H9 (cell line): ENCODE measurements around the gene UBE2L3. TPM values are rescaled to one million over a fixed set of nuclear protein-coding genes. Genes with fewer than 3 reads are reported as not detected.

Source experiments
- DNase-seq: peaks from one replicate; pipeline ENCODE4 v3.0.0-alpha.2; 2017
- H2AFZ ChIP-seq: one replicate; pipeline ENCODE4 v1.6.1; 2013; ENCODE audit warnings: mild to moderate bottlenecking, low read length, control low read depth, moderate library complexity
- H2AK5ac ChIP-seq: 2 replicates; pipeline ENCODE4 v1.6.1; 2013; ENCODE audit warnings: low read length, control low read depth, mixed read lengths; ENCODE audit not compliant: insufficient read length
- H2BK120ac ChIP-seq: one replicate; pipeline ENCODE4 v1.6.1; 2013; ENCODE audit warnings: low read depth, mild to moderate bottlenecking, low read length, control low read depth, inconsistent platforms; ENCODE audit not compliant: poor library complexity, severe bottlenecking
- H2BK12ac ChIP-seq: 2 replicates; pipeline ENCODE4 v1.6.1; 2013; ENCODE audit warnings: low read length, control low read depth, mixed read lengths, low read depth; ENCODE audit not compliant: insufficient read length
- H2BK15ac ChIP-seq: 2 replicates; pipeline ENCODE4 v1.6.1; 2013; ENCODE audit warnings: low read depth, low read length, control low read depth
- H2BK20ac ChIP-seq: one replicate; pipeline ENCODE4 v1.6.1; 2013; ENCODE audit warnings: low read depth, mild to moderate bottlenecking, low read length, control low read depth, inconsistent platforms; ENCODE audit not compliant: poor library complexity, severe bottlenecking
- H2BK5ac ChIP-seq: 2 replicates; pipeline ENCODE4 v1.6.1; 2013; ENCODE audit warnings: low read length, control low read depth, mixed read lengths; ENCODE audit not compliant: insufficient read length
- H3K14ac ChIP-seq: 2 replicates; pipeline ENCODE4 v1.6.1; 2013; ENCODE audit warnings: low read length, control low read depth; ENCODE audit not compliant: insufficient read depth
- H3K18ac ChIP-seq: 2 replicates; pipeline ENCODE4 v1.6.1; 2013; ENCODE audit warnings: low read depth, mild to moderate bottlenecking, mixed read lengths, low read length, control low read depth; ENCODE audit not compliant: insufficient read length
- H3K23ac ChIP-seq: 2 replicates; pipeline ENCODE4 v1.6.1; 2013; ENCODE audit warnings: low read length, control low read depth, mixed read lengths, low read depth; ENCODE audit not compliant: insufficient read length
- H3K23me2 ChIP-seq: 2 replicates; pipeline ENCODE4 v1.6.1; 2013; ENCODE audit warnings: low read depth, mild to moderate bottlenecking, mixed read lengths, low read length, control low read depth; ENCODE audit not compliant: insufficient read length, poor library complexity, severe bottlenecking
- H3K27ac ChIP-seq: 2 replicates; pipeline ENCODE4 v1.5.1; 2013; ENCODE audit warnings: low read length, control low read depth, mixed read lengths, low read depth; ENCODE audit not compliant: insufficient read length
- H3K27me3 ChIP-seq: 2 replicates; pipeline ENCODE4 v1.6.1; 2013; ENCODE audit warnings: low read length, control low read depth, inconsistent platforms; ENCODE audit not compliant: insufficient read depth
- H3K4ac ChIP-seq: 2 replicates; pipeline ENCODE4 v1.6.1; 2013; ENCODE audit warnings: low read depth, mild to moderate bottlenecking, control low read depth, inconsistent platforms, low read length, moderate library complexity
- H3K4me1 ChIP-seq: 2 replicates; pipeline ENCODE4 v1.6.1; 2013; ENCODE audit warnings: low read length, control low read depth, inconsistent platforms; ENCODE audit not compliant: insufficient read depth
- H3K4me2 ChIP-seq: 2 replicates; pipeline ENCODE4 v1.6.1; 2013; ENCODE audit warnings: low read length, control low read depth, mixed read lengths; ENCODE audit not compliant: insufficient read length, insufficient read depth
- H3K56ac ChIP-seq: 2 replicates; pipeline ENCODE4 v1.6.1; 2013; ENCODE audit warnings: low read depth, mild to moderate bottlenecking, mixed read lengths, low read length, control low read depth; ENCODE audit not compliant: insufficient read length
- H3K79me1 ChIP-seq: 2 replicates; pipeline ENCODE4 v1.6.1; 2013; ENCODE audit warnings: low read depth, mild to moderate bottlenecking, moderate library complexity, low read length, control low read depth, inconsistent platforms; ENCODE audit not compliant: insufficient read depth, poor library complexity, severe bottlenecking
- H3K79me2 ChIP-seq: 2 replicates; pipeline ENCODE4 v1.6.1; 2013; ENCODE audit warnings: low read length, control low read depth, inconsistent platforms; ENCODE audit not compliant: insufficient read depth
- H3K9ac ChIP-seq: 2 replicates; pipeline ENCODE4 v1.6.1; 2013; ENCODE audit warnings: low read length, control low read depth, mixed read lengths; ENCODE audit not compliant: insufficient read length; ENCODE audit errors: extremely low read depth
- H3K9me3 ChIP-seq: one replicate; pipeline ENCODE4 v1.6.1; 2013; ENCODE audit warnings: low read depth, low read length, inconsistent platforms; ENCODE audit not compliant: control insufficient read depth
- H3T11ph ChIP-seq: one replicate; pipeline ENCODE4 v1.6.1; 2013; ENCODE audit warnings: mild to moderate bottlenecking, low read length, control low read depth, inconsistent platforms
- H4K20me1 ChIP-seq: one replicate; pipeline ENCODE4 v1.6.1; 2013; ENCODE audit not compliant: control insufficient read depth, insufficient read length, insufficient read depth
- H4K5ac ChIP-seq: 2 replicates; pipeline ENCODE4 v1.6.1; 2013; ENCODE audit warnings: low read depth, mild to moderate bottlenecking, mixed read lengths, low read length, control low read depth; ENCODE audit not compliant: insufficient read length
- H4K8ac ChIP-seq: replicated peaks from 2 replicates; pipeline ENCODE4 v1.6.1; 2013; ENCODE audit warnings: low read length, control low read depth, mixed read lengths, low read depth; ENCODE audit not compliant: insufficient read length
- H4K91ac ChIP-seq: 2 replicates; pipeline ENCODE4 v1.6.1; 2013; ENCODE audit warnings: low read depth, mild to moderate bottlenecking, moderate library complexity, mixed read lengths, low read length, control low read depth; ENCODE audit not compliant: insufficient read length
- H3K27ac Mint-ChIP-seq, 3 experiments: 2 replicates in 2 of 3; 3 replicates in 1 of 3; pipeline ENCODE4 v1.8.0; 2020 to 2021; ENCODE audit warnings: mixed read lengths in 3 of 3, mild to moderate bottlenecking in 1 of 3, moderate library complexity in 1 of 3
- H3K27me3 Mint-ChIP-seq: 2 replicates; pipeline ENCODE4 v1.8.0; 2021; ENCODE audit warnings: low read depth, mild to moderate bottlenecking, moderate library complexity, mixed read lengths
- H3K36me3 Mint-ChIP-seq, 3 experiments: 2 replicates in 2 of 3; 3 replicates in 1 of 3; pipeline ENCODE4 v1.8.0; 2020 to 2021; ENCODE audit warnings: low read depth in 3 of 3, mixed read lengths in 3 of 3; ENCODE audit not compliant: insufficient read depth in 1 of 3
- H3K4me1 Mint-ChIP-seq, 2 experiments: 2 replicates each; pipeline ENCODE4 v1.8.0; 2020; ENCODE audit warnings: mixed read lengths in 2 of 2
- H3K4me3 Mint-ChIP-seq, 2 experiments: 2 replicates in 1 of 2; 3 replicates in 1 of 2; pipeline ENCODE4 v1.8.0; 2020 to 2021; ENCODE audit warnings: mild to moderate bottlenecking in 2 of 2, mixed read lengths in 2 of 2, moderate library complexity in 1 of 2
- H3K9me3 Mint-ChIP-seq, 2 experiments: 2 replicates in 1 of 2; 3 replicates in 1 of 2; pipeline ENCODE4 v1.8.0; 2020; ENCODE audit warnings: mild to moderate bottlenecking in 2 of 2, mixed read lengths in 2 of 2, moderate library complexity in 1 of 2
- CTCF ChIP-seq: fragments of 200-600 bp; sonication (generic); conservative IDR thresholded peaks from 3 replicates; pipeline ENCODE4 v1.8.0; 2021; ENCODE audit warnings: antibody characterized with exemption, mild to moderate bottlenecking
- WGBS: extraction: QIAGEN DNeasy Blood & Tissue Kit; methylation state at CpG from one replicate; pipeline ENCODE4 v1.1.7; 2013; ENCODE audit warnings: missing lambda C conversion rate, low lambda C conversion rate, mixed read lengths; ENCODE audit not compliant: insufficient read length; ENCODE audit errors: extremely low coverage; 5-methylcytosine and 5-hydroxymethylcytosine counted together
- total RNA-seq: library from RNA; stranded (reverse); gene quantifications from 2 replicates; pipeline ENCODE4 v1.2.1, GENCODE V29; 2021

The UBE2L3 gene
- total RNA-seq, 1 experiment from 2014 or later = 79.7 TPM

DNA sequence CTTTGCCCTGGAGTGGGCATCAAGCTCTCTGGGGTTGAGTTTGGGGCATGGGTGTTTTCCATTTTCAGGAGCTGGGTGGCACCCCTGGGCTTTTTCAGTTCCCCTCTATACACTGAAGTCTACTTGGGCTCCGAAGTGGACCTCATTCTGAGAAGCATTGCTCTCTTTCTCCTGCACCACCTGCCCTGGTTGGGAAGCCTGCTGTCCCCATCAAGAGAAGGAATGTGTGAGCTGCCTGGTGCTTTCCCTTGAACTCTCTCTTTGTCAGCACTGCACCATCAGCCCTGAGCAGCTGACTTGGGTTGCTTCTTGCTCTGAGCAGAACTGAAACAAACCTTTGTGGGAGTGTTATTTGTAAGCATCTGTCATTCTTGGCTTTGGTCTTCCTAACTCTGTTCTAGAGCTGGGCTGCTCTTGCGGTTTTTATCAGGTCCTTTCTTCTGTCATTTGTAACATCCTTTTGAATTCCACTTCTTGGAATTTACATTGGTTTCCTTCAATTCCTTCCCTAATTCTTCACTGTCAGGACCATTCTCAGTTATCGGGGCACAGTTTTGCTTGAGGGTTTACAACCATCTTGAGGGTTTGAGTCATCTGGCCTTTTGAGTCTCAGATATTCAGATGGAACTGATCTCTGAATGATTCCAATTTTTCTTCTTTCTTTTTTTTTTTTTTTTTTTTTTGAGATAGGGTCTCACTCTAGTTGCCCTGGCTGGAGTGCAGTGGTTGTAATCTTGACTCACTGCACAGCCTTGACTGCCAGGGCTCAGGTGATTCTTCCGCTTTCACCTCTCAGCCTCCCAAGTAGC lies 20.5 kb downstream of the UBE2L3 start:
- H4K8ac ChIP-seq = no peak overlapping the region
- WGBS = no CpG with 5 or more reads among the region's 4 CpGs
- no peaks in the 10 kb centered on the region for H3K9me3 ChIP-seq
- no peak overlapping the region for H2BK20ac ChIP-seq
- H3K36me3 Mint-ChIP-seq = peaks cover 5 to 22% (median 14%) of the 10 kb centered on the region in 3 experiments; a peak in 5 of 7 replicates
- H3K9ac ChIP-seq = no peak overlapping the region
- no peak overlapping the region; a peak in 1 of 5 replicates for H3K4me3 Mint-ChIP-seq
- no peak overlapping the region for H2AFZ ChIP-seq
- no peak overlapping the region for H3K4ac ChIP-seq
- H2BK5ac ChIP-seq = no peak overlapping the region
- H3K9me3 Mint-ChIP-seq = no peaks in the 10 kb centered on the region
- H3K79me1 ChIP-seq = peaks cover 11% of the 10 kb centered on the region
- no peak overlapping the region for H4K91ac ChIP-seq
- no peak overlapping the region for H3K4me2 ChIP-seq
- no peak overlapping the region for H3T11ph ChIP-seq
- peaks cover 22 to 24% of the 10 kb centered on the region in 2 experiments for H3K4me1 Mint-ChIP-seq
- TF ChIP-seq CTCF = no peak
- no peaks in the 10 kb centered on the region for H3K27me3 Mint-ChIP-seq
- H3K23me2 ChIP-seq = no peaks in the 10 kb centered on the region
- H3K18ac ChIP-seq = no peak overlapping the region
- no peak overlapping the region; the same call in 1 of the 2 replicates for H3K14ac ChIP-seq
- H4K5ac ChIP-seq = no peak overlapping the region
- H3K27ac Mint-ChIP-seq = peak overlapping the region in 2 of 3 experiments; percentile 29 to 55; a peak in 6 of 7 replicates
- H2AK5ac ChIP-seq = no peak overlapping the region
- H4K20me1 ChIP-seq = no peaks in the 10 kb centered on the region
- H3K23ac ChIP-seq = no peak overlapping the region
- no peak overlapping the region for H3K56ac ChIP-seq
- H3K4me1 ChIP-seq = no peaks in the 10 kb centered on the region
- H2BK12ac ChIP-seq = no peak overlapping the region
- peaks cover 59% of the 10 kb centered on the region; the same call in 1 of the 2 replicates for H3K79me2 ChIP-seq
- DNase-seq = no peak
- H3K27me3 ChIP-seq = no peaks in the 10 kb centered on the region
- no peak overlapping the region for H2BK15ac ChIP-seq
- no peak overlapping the region for H3K27ac ChIP-seq
- H2BK120ac ChIP-seq = no peak overlapping the region
